ENCODE results near the gene SPESP1. TPM values are rescaled to one million over a fixed set of nuclear protein-coding genes. Genes with fewer than 3 reads are reported as not detected.

Gene SPESP1
- total and polyA plus RNA-seq, 8 donors = 1.8 to 6.5 (median 2.7) TPM

- Histone ChIP-seq H3K4me3 (no peak overlapping the region), H3K36me3 (no peaks in the 10 kb centered on the region), H3K4me1 (no peaks in the 10 kb centered on the region), H3K27me3 (no peaks in the 10 kb centered on the region), H3K9me3 (peaks cover 0 to 8% of the 10 kb centered on the region in 2 donors), H3K27ac (no peak overlapping the region)
- ATAC-seq (no peak), DNase-seq (no peak)
- intact Hi-C loops (cut with DNase I) = no loop called here
- TF ChIP-seq, protein P1, sequence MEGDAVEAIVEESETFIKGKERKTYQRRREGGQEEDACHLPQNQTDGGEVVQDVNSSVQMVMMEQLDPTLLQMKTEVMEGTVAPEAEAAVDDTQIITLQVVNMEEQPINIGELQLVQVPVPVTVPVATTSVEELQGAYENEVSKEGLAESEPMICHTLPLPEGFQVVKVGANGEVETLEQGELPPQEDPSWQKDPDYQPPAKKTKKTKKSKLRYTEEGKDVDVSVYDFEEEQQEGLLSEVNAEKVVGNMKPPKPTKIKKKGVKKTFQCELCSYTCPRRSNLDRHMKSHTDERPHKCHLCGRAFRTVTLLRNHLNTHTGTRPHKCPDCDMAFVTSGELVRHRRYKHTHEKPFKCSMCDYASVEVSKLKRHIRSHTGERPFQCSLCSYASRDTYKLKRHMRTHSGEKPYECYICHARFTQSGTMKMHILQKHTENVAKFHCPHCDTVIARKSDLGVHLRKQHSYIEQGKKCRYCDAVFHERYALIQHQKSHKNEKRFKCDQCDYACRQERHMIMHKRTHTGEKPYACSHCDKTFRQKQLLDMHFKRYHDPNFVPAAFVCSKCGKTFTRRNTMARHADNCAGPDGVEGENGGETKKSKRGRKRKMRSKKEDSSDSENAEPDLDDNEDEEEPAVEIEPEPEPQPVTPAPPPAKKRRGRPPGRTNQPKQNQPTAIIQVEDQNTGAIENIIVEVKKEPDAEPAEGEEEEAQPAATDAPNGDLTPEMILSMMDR (IDR thresholded peaks at IDR 0.05) = no peak
Observed at GRCh38 chr15:68979816-68980215, 49.5 kb downstream of the SPESP1 start.

DNA sequence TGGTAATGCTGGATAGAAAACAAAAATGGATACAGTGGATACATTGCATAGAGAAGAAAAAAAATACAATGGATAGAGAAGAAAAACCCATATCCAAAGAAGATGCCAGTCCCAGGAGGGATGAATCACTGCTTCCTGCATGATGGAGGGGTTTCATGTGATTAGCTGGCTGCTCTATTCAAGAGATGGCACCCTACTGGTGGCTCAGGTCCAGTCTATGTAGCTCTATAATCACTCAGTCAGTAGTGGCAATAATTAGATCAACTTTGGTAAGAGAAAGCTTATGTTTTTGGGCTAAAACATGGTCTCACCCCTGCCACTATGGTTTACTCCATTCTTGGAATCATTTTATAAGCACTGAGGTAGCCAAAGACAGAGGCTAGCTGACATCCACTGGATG lies 50.5 kb downstream of the SPESP1 start:
- intact Hi-C loops (cut with DNase I) = no loop called here
- no peaks in the 10 kb centered on the region for H3K36me3 ChIP-seq
- no peak overlapping the region for H3K27ac ChIP-seq
- TF ChIP-seq, protein P1 (IDR thresholded peaks at IDR 0.05) = no peak
- no peaks in the 10 kb centered on the region for H3K27me3 ChIP-seq
- no peaks in the 10 kb centered on the region for H3K4me1 ChIP-seq
- peaks cover 0 to 4% of the 10 kb centered on the region in 2 donors for H3K9me3 ChIP-seq
- DNase-seq (no peak), ATAC-seq (no peak)
- no peak overlapping the region for H3K4me3 ChIP-seq

DNA sequence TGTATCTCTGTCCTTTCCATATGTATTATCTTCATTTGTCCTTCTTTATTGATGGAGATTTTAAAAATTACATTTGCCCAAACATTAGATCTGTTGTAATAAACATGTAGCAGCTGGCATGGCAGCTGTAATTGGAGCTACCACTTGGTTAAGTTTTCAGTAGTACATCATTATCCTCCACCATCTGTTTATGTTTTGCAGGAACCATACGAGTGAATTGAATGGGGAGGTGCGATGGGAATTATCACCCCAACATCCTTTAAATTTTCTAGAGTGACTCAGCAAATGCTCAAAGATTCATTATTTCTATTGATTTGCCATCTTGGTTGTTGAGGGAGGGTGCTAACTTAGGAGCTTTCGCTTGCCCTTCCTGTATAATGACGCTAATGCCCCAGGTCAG lies 51.6 kb downstream of the SPESP1 start:
- no peaks in the 10 kb centered on the region for H3K4me1 ChIP-seq
- H3K27me3 ChIP-seq = no peaks in the 10 kb centered on the region
- intact Hi-C loops (cut with DNase I) = no loop called here
- H3K9me3 ChIP-seq = no peaks in the 10 kb centered on the region
- no peak overlapping the region for H3K4me3 ChIP-seq
- TF ChIP-seq, protein P1 (IDR thresholded peaks at IDR 0.05) = no peak
- ATAC-seq (no peak), DNase-seq (no peak)
- H3K27ac ChIP-seq = no peak overlapping the region
- no peaks in the 10 kb centered on the region for H3K36me3 ChIP-seq

- DNase-seq = no peak
- intact Hi-C loops (cut with DNase I) = no loop called here
- no peaks in the 10 kb centered on the region for H3K9me3 ChIP-seq
Observed at GRCh38 chr15:68982976-68983563, 52.7 kb downstream of the SPESP1 start.

GRCh38 chr15:68983961-68984481 lies 53.7 kb downstream of the SPESP1 start:
- TF ChIP-seq, protein P1 (IDR thresholded peaks at IDR 0.05) = no peak
- intact Hi-C loops (cut with DNase I) = no loop called here
- H3K27ac ChIP-seq = no peak overlapping the region
- no peaks in the 10 kb centered on the region for H3K36me3 ChIP-seq
- H3K27me3 ChIP-seq = no peaks in the 10 kb centered on the region
- H3K4me1 ChIP-seq = no peaks in the 10 kb centered on the region
- H3K9me3 ChIP-seq = no peaks in the 10 kb centered on the region
- DNase-seq (no peak), ATAC-seq (no peak)
- H3K4me3 ChIP-seq = no peak overlapping the region

More at GRCh38 chr15:68982976-68983563, 52.7 kb downstream of the SPESP1 start:
- H3K4me3 ChIP-seq = no peak overlapping the region
- H3K27ac ChIP-seq = no peak overlapping the region
- TF ChIP-seq, protein P1 (IDR thresholded peaks at IDR 0.05) = no peak
- no peaks in the 10 kb centered on the region for H3K36me3 ChIP-seq
- ATAC-seq = no peak
- H3K4me1 ChIP-seq = no peaks in the 10 kb centered on the region
- no peaks in the 10 kb centered on the region for H3K27me3 ChIP-seq

Data from left lung (tissue), 10 donors.